Mucosa of stomach (tissue), 1 donor: ENCODE measurements around the gene CHIA.
A peak's percentile ranks its signal among the peaks of the same experiment; 100 is the strongest.
"Not testable (repeated sequence)": the region's sequence is repeated elsewhere in the genome, so short reads cannot be mapped to it uniquely, and the experiment has no call there.

ENCODE experiments used
- H3K27me3 ChIP-seq: one replicate; pipeline ENCODE4 v1.7.0; 2013; ENCODE audit warnings: mild to moderate bottlenecking, low read length; ENCODE audit not compliant: control insufficient read depth, insufficient read depth
- H3K36me3 ChIP-seq: one replicate; pipeline ENCODE4 v1.7.0; 2013; ENCODE audit warnings: low read length; ENCODE audit not compliant: control insufficient read depth, insufficient read depth
- H3K4me1 ChIP-seq: one replicate; pipeline ENCODE4 v1.7.0; 2013; ENCODE audit warnings: mild to moderate bottlenecking, low read length; ENCODE audit not compliant: control insufficient read depth, insufficient read depth
- H3K4me3 ChIP-seq: one replicate; pipeline ENCODE4 v1.7.0; 2013; ENCODE audit warnings: low read length
- H3K9ac ChIP-seq: one replicate; pipeline ENCODE4 v1.7.0; 2013; ENCODE audit warnings: mild to moderate bottlenecking, low read length, moderate library complexity
- H3K9me3 ChIP-seq: one replicate; pipeline ENCODE4 v1.7.0; 2013; ENCODE audit warnings: mild to moderate bottlenecking, low read length, moderate library complexity; ENCODE audit not compliant: control insufficient read depth
- donor health status: Pancreatic carcinoma.

Gene CHIA

GRCh38 chr1:111346089-111346885 is 55.6 kb downstream of the CHIA start:
- Histone ChIP-seq H3K36me3 (no peaks in the 10 kb centered on the region), H3K27me3 (no peaks in the 10 kb centered on the region), H3K9ac (peak overlapping the region; percentile 67), H3K4me3 (peak overlapping the region; percentile 81), H3K4me1 (no peaks in the 10 kb centered on the region), H3K9me3 (no peaks in the 10 kb centered on the region)

GRCh38 chr1:111347026-111347425 is 56.4 kb downstream of the CHIA start:
- no peak overlapping the region for H3K4me3 ChIP-seq
- no peaks in the 10 kb centered on the region for H3K9me3 ChIP-seq
- H3K4me1 ChIP-seq, result no peaks in the 10 kb centered on the region
- no peak overlapping the region for H3K9ac ChIP-seq
- H3K27me3 ChIP-seq, result no peaks in the 10 kb centered on the region
- no peaks in the 10 kb centered on the region for H3K36me3 ChIP-seq

GRCh38 chr1:111351700-111352099 is 61.0 kb downstream of the CHIA start:
- Histone ChIP-seq H3K4me1 (no peaks in the 10 kb centered on the region), H3K9me3 (no peaks in the 10 kb centered on the region), H3K27me3 (no peaks in the 10 kb centered on the region), H3K9ac (no peak overlapping the region), H3K4me3 (no peak overlapping the region), H3K36me3 (no peaks in the 10 kb centered on the region)

- Histone ChIP-seq H3K9me3 (no peaks in the 10 kb centered on the region), H3K9ac (no peak overlapping the region), H3K27me3 (no peaks in the 10 kb centered on the region)
These were observed 63.9 kb downstream of the CHIA start for GRCh38 chr1:111354584-111354983.

GRCh38 chr1:111358964-111359363 is 68.3 kb downstream of the CHIA start:
- no peaks in the 10 kb centered on the region for H3K27me3 ChIP-seq
- no peaks in the 10 kb centered on the region for H3K36me3 ChIP-seq
- H3K9me3 ChIP-seq, result no peaks in the 10 kb centered on the region
- H3K4me3 ChIP-seq, result no peak overlapping the region
- H3K9ac ChIP-seq, result no peak overlapping the region
- H3K4me1 ChIP-seq, result no peaks in the 10 kb centered on the region

More at GRCh38 chr1:111354584-111354983, 63.9 kb downstream of the CHIA start:
- Histone ChIP-seq H3K4me3 (no peak overlapping the region), H3K36me3 (no peaks in the 10 kb centered on the region), H3K4me1 (no peaks in the 10 kb centered on the region)

GRCh38 chr1:111359376-111359775 is 68.7 kb downstream of the CHIA start:
- H3K4me3 ChIP-seq, result no peak overlapping the region
- no peak overlapping the region for H3K9ac ChIP-seq
- no peaks in the 10 kb centered on the region for H3K4me1 ChIP-seq
- H3K36me3 ChIP-seq, result no peaks in the 10 kb centered on the region
- H3K27me3 ChIP-seq, result no peaks in the 10 kb centered on the region
- H3K9me3 ChIP-seq, result no peaks in the 10 kb centered on the region

- H3K36me3 ChIP-seq, H3K9ac ChIP-seq, H3K27me3 ChIP-seq, H3K4me3 ChIP-seq, H3K4me1 ChIP-seq, H3K9me3 ChIP-seq: not testable (repeated sequence)
These were observed 69.6 kb downstream of the CHIA start for GRCh38 chr1:111360257-111360656.

- Histone ChIP-seq H3K4me1 (no peaks in the 10 kb centered on the region), H3K9ac (no peak overlapping the region), H3K9me3 (no peaks in the 10 kb centered on the region), H3K4me3 (no peak overlapping the region), H3K36me3 (no peaks in the 10 kb centered on the region), H3K27me3 (no peaks in the 10 kb centered on the region)
These were observed 71.1 kb downstream of the CHIA start for GRCh38 chr1:111361761-111362160.

GRCh38 chr1:111364690-111365089 is 74.0 kb downstream of the CHIA start:
- Histone ChIP-seq H3K4me1 (no peaks in the 10 kb centered on the region), H3K27me3 (no peaks in the 10 kb centered on the region), H3K36me3 (no peaks in the 10 kb centered on the region), H3K9me3 (no peaks in the 10 kb centered on the region), H3K4me3 (no peak overlapping the region), H3K9ac (no peak overlapping the region)

GRCh38 chr1:111366256-111366655 is 75.6 kb downstream of the CHIA start:
- Histone ChIP-seq H3K4me3 (no peak overlapping the region), H3K4me1 (no peaks in the 10 kb centered on the region), H3K9me3 (no peaks in the 10 kb centered on the region), H3K36me3 (no peaks in the 10 kb centered on the region), H3K27me3 (no peaks in the 10 kb centered on the region), H3K9ac (no peak overlapping the region)

GRCh38 chr1:111369177-111369576 is 78.5 kb downstream of the CHIA start:
- Histone ChIP-seq H3K27me3 (no peaks in the 10 kb centered on the region), H3K9ac (no peak overlapping the region), H3K4me3 (no peak overlapping the region), H3K9me3 (no peaks in the 10 kb centered on the region), H3K36me3 (no peaks in the 10 kb centered on the region), H3K4me1 (no peaks in the 10 kb centered on the region)

GRCh38 chr1:111369645-111370044 is 79.0 kb downstream of the CHIA start:
- H3K27me3 ChIP-seq, result no peaks in the 10 kb centered on the region
- H3K9me3 ChIP-seq, result no peaks in the 10 kb centered on the region
- no peak overlapping the region for H3K4me3 ChIP-seq
- no peaks in the 10 kb centered on the region for H3K4me1 ChIP-seq
- H3K36me3 ChIP-seq, result no peaks in the 10 kb centered on the region
- no peak overlapping the region for H3K9ac ChIP-seq
